H9 (cell line): ENCODE results near the gene GPR155. TPM values are rescaled to one million over a fixed set of nuclear protein-coding genes. Genes with fewer than 3 reads are reported as not detected.

Source experiments
- DNase-seq: peaks from one replicate; pipeline ENCODE4 v3.0.0-alpha.2; 2017
- H2AFZ ChIP-seq: one replicate; pipeline ENCODE4 v1.6.1; 2013; ENCODE audit warnings: mild to moderate bottlenecking, low read length, control low read depth, moderate library complexity
- H2AK5ac ChIP-seq: 2 replicates; pipeline ENCODE4 v1.6.1; 2013; ENCODE audit warnings: low read length, control low read depth, mixed read lengths; ENCODE audit not compliant: insufficient read length
- H2BK120ac ChIP-seq: one replicate; pipeline ENCODE4 v1.6.1; 2013; ENCODE audit warnings: low read depth, mild to moderate bottlenecking, low read length, control low read depth, inconsistent platforms; ENCODE audit not compliant: poor library complexity, severe bottlenecking
- H2BK12ac ChIP-seq: 2 replicates; pipeline ENCODE4 v1.6.1; 2013; ENCODE audit warnings: low read length, control low read depth, mixed read lengths, low read depth; ENCODE audit not compliant: insufficient read length
- H2BK15ac ChIP-seq: 2 replicates; pipeline ENCODE4 v1.6.1; 2013; ENCODE audit warnings: low read depth, low read length, control low read depth
- H2BK20ac ChIP-seq: one replicate; pipeline ENCODE4 v1.6.1; 2013; ENCODE audit warnings: low read depth, mild to moderate bottlenecking, low read length, control low read depth, inconsistent platforms; ENCODE audit not compliant: poor library complexity, severe bottlenecking
- H2BK5ac ChIP-seq: 2 replicates; pipeline ENCODE4 v1.6.1; 2013; ENCODE audit warnings: low read length, control low read depth, mixed read lengths; ENCODE audit not compliant: insufficient read length
- H3K14ac ChIP-seq: 2 replicates; pipeline ENCODE4 v1.6.1; 2013; ENCODE audit warnings: low read length, control low read depth; ENCODE audit not compliant: insufficient read depth
- H3K18ac ChIP-seq: 2 replicates; pipeline ENCODE4 v1.6.1; 2013; ENCODE audit warnings: low read depth, mild to moderate bottlenecking, mixed read lengths, low read length, control low read depth; ENCODE audit not compliant: insufficient read length
- H3K23ac ChIP-seq: 2 replicates; pipeline ENCODE4 v1.6.1; 2013; ENCODE audit warnings: low read length, control low read depth, mixed read lengths, low read depth; ENCODE audit not compliant: insufficient read length
- H3K23me2 ChIP-seq: 2 replicates; pipeline ENCODE4 v1.6.1; 2013; ENCODE audit warnings: low read depth, mild to moderate bottlenecking, mixed read lengths, low read length, control low read depth; ENCODE audit not compliant: insufficient read length, poor library complexity, severe bottlenecking
- H3K27ac ChIP-seq: 2 replicates; pipeline ENCODE4 v1.5.1; 2013; ENCODE audit warnings: low read length, control low read depth, mixed read lengths, low read depth; ENCODE audit not compliant: insufficient read length
- H3K27me3 ChIP-seq: 2 replicates; pipeline ENCODE4 v1.6.1; 2013; ENCODE audit warnings: low read length, control low read depth, inconsistent platforms; ENCODE audit not compliant: insufficient read depth
- H3K4ac ChIP-seq: 2 replicates; pipeline ENCODE4 v1.6.1; 2013; ENCODE audit warnings: low read depth, mild to moderate bottlenecking, control low read depth, inconsistent platforms, low read length, moderate library complexity
- H3K4me1 ChIP-seq: 2 replicates; pipeline ENCODE4 v1.6.1; 2013; ENCODE audit warnings: low read length, control low read depth, inconsistent platforms; ENCODE audit not compliant: insufficient read depth
- H3K4me2 ChIP-seq: 2 replicates; pipeline ENCODE4 v1.6.1; 2013; ENCODE audit warnings: low read length, control low read depth, mixed read lengths; ENCODE audit not compliant: insufficient read length, insufficient read depth
- H3K56ac ChIP-seq: 2 replicates; pipeline ENCODE4 v1.6.1; 2013; ENCODE audit warnings: low read depth, mild to moderate bottlenecking, mixed read lengths, low read length, control low read depth; ENCODE audit not compliant: insufficient read length
- H3K79me1 ChIP-seq: 2 replicates; pipeline ENCODE4 v1.6.1; 2013; ENCODE audit warnings: low read depth, mild to moderate bottlenecking, moderate library complexity, low read length, control low read depth, inconsistent platforms; ENCODE audit not compliant: insufficient read depth, poor library complexity, severe bottlenecking
- H3K79me2 ChIP-seq: 2 replicates; pipeline ENCODE4 v1.6.1; 2013; ENCODE audit warnings: low read length, control low read depth, inconsistent platforms; ENCODE audit not compliant: insufficient read depth
- H3K9ac ChIP-seq: 2 replicates; pipeline ENCODE4 v1.6.1; 2013; ENCODE audit warnings: low read length, control low read depth, mixed read lengths; ENCODE audit not compliant: insufficient read length; ENCODE audit errors: extremely low read depth
- H3K9me3 ChIP-seq: one replicate; pipeline ENCODE4 v1.6.1; 2013; ENCODE audit warnings: low read depth, low read length, inconsistent platforms; ENCODE audit not compliant: control insufficient read depth
- H3T11ph ChIP-seq: one replicate; pipeline ENCODE4 v1.6.1; 2013; ENCODE audit warnings: mild to moderate bottlenecking, low read length, control low read depth, inconsistent platforms
- H4K20me1 ChIP-seq: one replicate; pipeline ENCODE4 v1.6.1; 2013; ENCODE audit not compliant: control insufficient read depth, insufficient read length, insufficient read depth
- H4K5ac ChIP-seq: 2 replicates; pipeline ENCODE4 v1.6.1; 2013; ENCODE audit warnings: low read depth, mild to moderate bottlenecking, mixed read lengths, low read length, control low read depth; ENCODE audit not compliant: insufficient read length
- H4K8ac ChIP-seq: replicated peaks from 2 replicates; pipeline ENCODE4 v1.6.1; 2013; ENCODE audit warnings: low read length, control low read depth, mixed read lengths, low read depth; ENCODE audit not compliant: insufficient read length
- H4K91ac ChIP-seq: 2 replicates; pipeline ENCODE4 v1.6.1; 2013; ENCODE audit warnings: low read depth, mild to moderate bottlenecking, moderate library complexity, mixed read lengths, low read length, control low read depth; ENCODE audit not compliant: insufficient read length
- H3K27ac Mint-ChIP-seq, 3 experiments: 2 replicates in 2 of 3; 3 replicates in 1 of 3; pipeline ENCODE4 v1.8.0; 2020 to 2021; ENCODE audit warnings: mixed read lengths in 3 of 3, mild to moderate bottlenecking in 1 of 3, moderate library complexity in 1 of 3
- H3K27me3 Mint-ChIP-seq: 2 replicates; pipeline ENCODE4 v1.8.0; 2021; ENCODE audit warnings: low read depth, mild to moderate bottlenecking, moderate library complexity, mixed read lengths
- H3K36me3 Mint-ChIP-seq, 3 experiments: 2 replicates in 2 of 3; 3 replicates in 1 of 3; pipeline ENCODE4 v1.8.0; 2020 to 2021; ENCODE audit warnings: low read depth in 3 of 3, mixed read lengths in 3 of 3; ENCODE audit not compliant: insufficient read depth in 1 of 3
- H3K4me1 Mint-ChIP-seq, 2 experiments: 2 replicates each; pipeline ENCODE4 v1.8.0; 2020; ENCODE audit warnings: mixed read lengths in 2 of 2
- H3K4me3 Mint-ChIP-seq, 2 experiments: 2 replicates in 1 of 2; 3 replicates in 1 of 2; pipeline ENCODE4 v1.8.0; 2020 to 2021; ENCODE audit warnings: mild to moderate bottlenecking in 2 of 2, mixed read lengths in 2 of 2, moderate library complexity in 1 of 2
- H3K9me3 Mint-ChIP-seq, 2 experiments: 2 replicates in 1 of 2; 3 replicates in 1 of 2; pipeline ENCODE4 v1.8.0; 2020; ENCODE audit warnings: mild to moderate bottlenecking in 2 of 2, mixed read lengths in 2 of 2, moderate library complexity in 1 of 2
- WGBS: extraction: QIAGEN DNeasy Blood & Tissue Kit; methylation state at CpG from one replicate; pipeline ENCODE4 v1.1.7; 2013; ENCODE audit warnings: missing lambda C conversion rate, low lambda C conversion rate, mixed read lengths; ENCODE audit not compliant: insufficient read length; ENCODE audit errors: extremely low coverage; 5-methylcytosine and 5-hydroxymethylcytosine counted together
- total RNA-seq: library from RNA; stranded (reverse); gene quantifications from 2 replicates; pipeline ENCODE4 v1.2.1, GENCODE V29; 2021
- TF ChIP-seq, protein P1 (sequence below): fragments of 200-600 bp; sonication (generic); conservative IDR thresholded peaks from 3 replicates; pipeline ENCODE4 v1.8.0; 2021; ENCODE audit warnings: antibody characterized with exemption, mild to moderate bottlenecking

GPR155 gene
- total RNA-seq, 1 experiment from 2014 or later = 0.35 TPM

- Histone ChIP-seq H2BK120ac (no peak overlapping the region), H3K23me2 (no peaks in the 10 kb centered on the region), H3K18ac (no peak overlapping the region), H3K79me2 (no peaks in the 10 kb centered on the region), H4K5ac (no peak overlapping the region), H2BK5ac (no peak overlapping the region), H3K27ac (no peak overlapping the region), H3K27me3 (no peaks in the 10 kb centered on the region), H4K20me1 (no peaks in the 10 kb centered on the region), H4K8ac (no peak overlapping the region), H3T11ph (no peak overlapping the region), H3K79me1 (no peaks in the 10 kb centered on the region), H2AK5ac (no peak overlapping the region), H2AFZ (no peak overlapping the region), H3K56ac (no peak overlapping the region), H3K9me3 (no peaks in the 10 kb centered on the region), H2BK12ac (no peak overlapping the region), H3K9ac (no peak overlapping the region), H3K4ac (no peak overlapping the region), H3K4me2 (no peak overlapping the region), H4K91ac (no peak overlapping the region), H3K14ac (no peak overlapping the region), H3K23ac (no peak overlapping the region), H2BK20ac (no peak overlapping the region), H3K4me1 (no peaks in the 10 kb centered on the region; the same call in 1 of the 2 replicates), H2BK15ac (no peak overlapping the region)
- Mint-ChIP-seq H3K27ac (no peak overlapping the region), H3K4me3 (no peak overlapping the region), H3K36me3 (no peaks in the 10 kb centered on the region), H3K9me3 (no peaks in the 10 kb centered on the region), H3K27me3 (no peaks in the 10 kb centered on the region), H3K4me1 (peaks cover 8 to 11% of the 10 kb centered on the region in 2 experiments)
- no peak for DNase-seq
- no CpG with 5 or more reads among the region's 2 CpGs for WGBS
- TF ChIP-seq, protein P1, sequence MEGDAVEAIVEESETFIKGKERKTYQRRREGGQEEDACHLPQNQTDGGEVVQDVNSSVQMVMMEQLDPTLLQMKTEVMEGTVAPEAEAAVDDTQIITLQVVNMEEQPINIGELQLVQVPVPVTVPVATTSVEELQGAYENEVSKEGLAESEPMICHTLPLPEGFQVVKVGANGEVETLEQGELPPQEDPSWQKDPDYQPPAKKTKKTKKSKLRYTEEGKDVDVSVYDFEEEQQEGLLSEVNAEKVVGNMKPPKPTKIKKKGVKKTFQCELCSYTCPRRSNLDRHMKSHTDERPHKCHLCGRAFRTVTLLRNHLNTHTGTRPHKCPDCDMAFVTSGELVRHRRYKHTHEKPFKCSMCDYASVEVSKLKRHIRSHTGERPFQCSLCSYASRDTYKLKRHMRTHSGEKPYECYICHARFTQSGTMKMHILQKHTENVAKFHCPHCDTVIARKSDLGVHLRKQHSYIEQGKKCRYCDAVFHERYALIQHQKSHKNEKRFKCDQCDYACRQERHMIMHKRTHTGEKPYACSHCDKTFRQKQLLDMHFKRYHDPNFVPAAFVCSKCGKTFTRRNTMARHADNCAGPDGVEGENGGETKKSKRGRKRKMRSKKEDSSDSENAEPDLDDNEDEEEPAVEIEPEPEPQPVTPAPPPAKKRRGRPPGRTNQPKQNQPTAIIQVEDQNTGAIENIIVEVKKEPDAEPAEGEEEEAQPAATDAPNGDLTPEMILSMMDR = no peak
Measured at GRCh38 chr2:174439323-174439722, 47.5 kb downstream of the GPR155 start.
